Muscle layer of duodenum (tissue), 2 donors: ENCODE measurements around the gene GRIA1.

ENCODE experiments used
- H3K27ac ChIP-seq: one replicate; pipeline ENCODE4 v1.7.0; 2013; ENCODE audit warnings: mild to moderate bottlenecking, low read length
- H3K27me3 ChIP-seq: one replicate; pipeline ENCODE4 v1.7.0; 2013; ENCODE audit warnings: low read depth, mild to moderate bottlenecking, control low read depth, low read length
- H3K36me3 ChIP-seq, 2 donors: one replicate each; pipeline ENCODE4 v1.7.0; 2013; ENCODE audit warnings: low read length in 2 of 2, control low read depth in 1 of 2, mild to moderate bottlenecking in 1 of 2; ENCODE audit not compliant: insufficient read depth in 2 of 2, control insufficient read depth in 1 of 2
- H3K4me1 ChIP-seq, 2 donors: one replicate each; pipeline ENCODE4 v1.7.0; 2013; ENCODE audit warnings: low read length in 2 of 2, mild to moderate bottlenecking in 2 of 2, control low read depth in 1 of 2, moderate library complexity in 1 of 2; ENCODE audit not compliant: insufficient read depth in 2 of 2, control insufficient read depth in 1 of 2
- H3K4me3 ChIP-seq, 2 donors: one replicate each; pipeline ENCODE4 v1.7.0; 2013; ENCODE audit warnings: low read length in 2 of 2, low read depth in 1 of 2, mild to moderate bottlenecking in 1 of 2
- H3K9me3 ChIP-seq, 2 donors: one replicate each; pipeline ENCODE4 v1.7.0; 2013; ENCODE audit warnings: low read length in 2 of 2, control low read depth in 1 of 2, mild to moderate bottlenecking in 1 of 2; ENCODE audit not compliant: control insufficient read depth in 1 of 2
- donor health status: healthy.

GRIA1 gene

DNA sequence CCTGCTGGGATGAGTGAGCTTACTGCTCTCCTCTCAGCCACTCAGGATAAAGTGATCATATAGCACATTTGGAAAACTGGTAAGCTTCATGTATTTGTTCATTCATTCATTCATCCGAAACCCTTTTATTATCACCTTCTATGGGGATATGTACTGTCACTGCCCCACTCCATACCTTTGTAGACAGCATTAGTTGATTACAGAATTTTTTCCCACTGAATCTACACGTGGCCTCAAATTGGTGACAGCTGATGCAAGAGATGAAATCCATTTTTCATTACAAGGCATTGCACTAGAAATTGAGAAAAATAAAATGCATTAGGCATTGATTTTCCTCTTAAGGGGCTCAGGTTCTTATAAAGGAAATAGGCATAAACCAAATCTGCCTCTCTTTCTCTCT, 9.7 kb downstream of the GRIA1 start:
- Histone ChIP-seq H3K27me3 (no peaks in the 10 kb centered on the region), H3K27ac (no peak overlapping the region), H3K4me3 (no peak overlapping the region), H3K4me1 (no peaks in the 10 kb centered on the region), H3K9me3 (no peaks in the 10 kb centered on the region), H3K36me3 (no peaks in the 10 kb centered on the region)

DNA sequence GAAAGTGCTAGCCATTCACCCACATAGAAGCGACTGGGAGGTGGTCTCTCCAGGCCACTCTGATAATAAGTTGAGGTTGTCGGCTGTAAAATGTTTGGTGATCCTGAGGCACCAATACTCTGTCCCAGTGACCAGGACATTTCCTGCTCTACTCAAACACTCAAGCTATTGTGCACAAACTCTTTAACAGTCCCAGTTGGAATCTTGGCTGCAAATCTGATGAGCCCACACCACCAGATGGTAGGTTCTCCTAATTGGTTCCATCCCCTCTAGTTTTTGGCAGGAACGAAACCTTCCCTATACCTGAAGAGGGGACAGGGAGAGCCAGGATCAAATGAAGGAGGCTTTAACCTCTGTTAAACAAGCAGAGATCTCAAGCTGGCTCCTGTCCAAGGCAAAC, 14.3 kb downstream of the GRIA1 start:
- H3K4me3 ChIP-seq, result no peak overlapping the region

DNA sequence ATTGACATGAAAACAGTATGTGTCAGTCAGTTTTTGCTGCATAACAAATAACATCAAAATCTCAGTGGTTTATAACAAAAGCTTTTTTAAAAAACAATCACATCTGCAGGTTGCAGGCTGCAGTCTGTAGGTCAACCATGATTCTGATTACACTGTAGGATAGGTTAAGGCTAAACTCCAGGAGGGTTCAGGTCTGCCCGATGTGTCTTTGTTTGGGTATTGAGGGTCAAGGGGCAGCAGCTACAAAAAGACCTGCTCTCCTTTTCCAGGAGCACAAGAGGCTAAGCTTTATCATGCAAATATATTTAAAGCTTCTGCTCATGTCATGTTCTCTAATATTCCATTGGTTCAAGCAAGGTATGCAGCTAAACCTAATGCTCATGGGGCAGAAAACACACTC, 18.2 kb downstream of the GRIA1 start:
- H3K4me3 ChIP-seq, result no peak overlapping the region

More for the DNA sequence above, 14.3 kb downstream of the GRIA1 start:
- Histone ChIP-seq H3K27ac (no peak overlapping the region), H3K9me3 (no peaks in the 10 kb centered on the region), H3K27me3 (no peaks in the 10 kb centered on the region), H3K36me3 (no peaks in the 10 kb centered on the region), H3K4me1 (no peaks in the 10 kb centered on the region)

DNA sequence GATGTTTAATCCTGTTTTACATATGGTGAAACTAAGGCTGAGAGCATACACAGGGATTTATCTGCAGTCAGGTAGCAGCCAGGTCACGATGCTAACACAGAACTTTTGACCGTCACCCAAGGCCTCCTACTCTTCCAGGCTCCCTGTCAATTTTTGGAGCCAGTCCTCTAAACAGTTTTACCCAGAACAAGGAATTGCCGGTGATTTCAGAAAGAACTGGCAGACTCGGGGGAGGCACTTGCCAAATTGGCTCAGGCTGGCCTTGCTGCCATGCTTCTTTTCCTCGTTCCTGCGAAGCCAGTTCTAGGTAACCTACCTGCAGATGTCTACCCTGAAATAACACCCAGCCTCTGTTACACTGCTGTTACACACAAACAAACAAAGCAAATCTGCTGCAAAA, 21.2 kb downstream of the GRIA1 start:
- Histone ChIP-seq H3K4me3 (no peak overlapping the region), H3K36me3 (no peaks in the 10 kb centered on the region), H3K4me1 (no peaks in the 10 kb centered on the region), H3K27me3 (no peaks in the 10 kb centered on the region), H3K27ac (no peak overlapping the region), H3K9me3 (peaks cover 0 to 7% of the 10 kb centered on the region in 2 donors)

More for the DNA sequence above, 18.2 kb downstream of the GRIA1 start:
- H3K27ac ChIP-seq, result no peak overlapping the region
- no peaks in the 10 kb centered on the region for H3K4me1 ChIP-seq
- no peaks in the 10 kb centered on the region for H3K9me3 ChIP-seq
- no peaks in the 10 kb centered on the region for H3K27me3 ChIP-seq
- H3K36me3 ChIP-seq, result no peaks in the 10 kb centered on the region

DNA sequence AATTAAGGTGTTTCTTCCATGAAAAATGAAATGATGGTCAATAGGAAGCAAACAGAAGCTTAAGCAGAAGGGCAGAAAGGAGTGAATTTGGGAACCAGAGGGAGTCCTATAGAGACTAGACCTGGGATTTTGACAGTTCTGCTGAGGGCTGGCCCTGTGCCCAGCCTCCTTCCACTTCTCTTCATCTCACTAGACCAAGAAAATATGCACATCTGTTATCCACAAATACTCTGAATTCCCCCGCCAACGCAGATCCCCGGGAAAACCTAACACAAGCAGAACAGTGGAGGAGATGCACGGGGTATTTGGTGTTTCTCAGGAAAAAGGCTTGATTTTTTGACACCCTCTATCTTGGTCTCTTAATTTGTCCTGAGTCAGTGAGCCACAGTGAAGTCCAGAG, 22.7 kb downstream of the GRIA1 start:
- Histone ChIP-seq H3K27ac (no peak overlapping the region), H3K4me1 (no peaks in the 10 kb centered on the region), H3K9me3 (peaks cover 0 to 7% of the 10 kb centered on the region in 2 donors), H3K36me3 (no peaks in the 10 kb centered on the region), H3K4me3 (no peak overlapping the region), H3K27me3 (no peaks in the 10 kb centered on the region)

DNA sequence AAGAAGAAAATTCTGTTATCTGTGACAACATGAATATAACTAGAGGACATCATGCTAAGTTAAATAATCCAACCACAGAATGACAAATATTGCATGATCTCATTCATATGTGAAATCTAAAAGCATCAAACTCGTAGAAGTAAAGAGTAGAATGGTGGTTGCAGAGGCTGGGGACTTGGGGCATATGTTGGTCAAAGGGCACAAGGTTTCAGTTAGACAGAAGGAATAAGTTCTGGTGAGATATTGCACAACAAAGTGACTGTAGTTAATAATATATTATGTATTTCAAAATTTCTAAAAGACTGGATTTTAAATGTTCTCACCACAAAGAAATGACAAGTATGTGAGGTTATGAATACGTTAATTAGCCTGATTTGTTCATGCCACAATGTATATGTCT, 24.8 kb downstream of the GRIA1 start:
- H3K4me3 ChIP-seq, result no peak overlapping the region
- no peak overlapping the region for H3K27ac ChIP-seq
- H3K9me3 ChIP-seq, result peaks cover 0 to 7% of the 10 kb centered on the region in 2 donors
- no peaks in the 10 kb centered on the region for H3K36me3 ChIP-seq
- H3K27me3 ChIP-seq, result no peaks in the 10 kb centered on the region
- no peaks in the 10 kb centered on the region for H3K4me1 ChIP-seq

DNA sequence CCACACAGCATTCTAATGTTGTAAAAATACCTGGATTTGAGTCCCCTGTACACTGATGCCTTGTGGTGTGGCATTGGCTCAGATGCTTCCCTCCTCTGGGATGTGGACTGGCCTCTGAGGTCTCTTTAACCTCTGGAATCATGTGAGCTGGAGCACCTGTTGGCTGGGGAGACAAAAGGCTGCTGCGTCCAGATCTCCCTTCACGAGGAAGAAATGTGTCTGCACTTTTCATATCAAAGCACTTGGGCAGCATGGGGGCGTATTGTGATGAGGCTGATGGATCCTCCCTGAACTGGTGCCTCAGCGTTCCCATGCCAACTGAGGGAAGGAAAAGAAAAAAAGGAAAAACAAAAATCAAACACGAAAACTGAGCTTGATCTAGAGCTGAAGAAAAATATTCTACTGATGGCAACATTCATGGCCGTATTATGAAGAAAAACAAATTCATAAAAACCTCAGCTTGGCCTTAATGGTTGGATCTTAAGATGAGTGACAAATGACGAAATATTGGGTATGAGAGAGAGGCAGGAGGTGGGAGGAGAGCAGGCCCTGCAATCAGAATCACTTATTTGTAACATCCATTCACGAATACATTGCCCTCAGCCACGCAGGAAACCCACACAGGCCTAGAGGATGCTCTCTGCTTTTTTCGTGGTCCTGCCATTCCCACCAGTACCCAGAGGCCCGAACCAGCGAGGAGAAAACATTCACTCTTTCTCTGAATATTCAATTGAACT, 26.2 kb downstream of the GRIA1 start:
- Histone ChIP-seq H3K9me3 (peaks cover 0 to 7% of the 10 kb centered on the region in 2 donors), H3K36me3 (no peaks in the 10 kb centered on the region), H3K27me3 (no peaks in the 10 kb centered on the region), H3K4me1 (no peaks in the 10 kb centered on the region), H3K4me3 (no peak overlapping the region), H3K27ac (no peak overlapping the region)

DNA sequence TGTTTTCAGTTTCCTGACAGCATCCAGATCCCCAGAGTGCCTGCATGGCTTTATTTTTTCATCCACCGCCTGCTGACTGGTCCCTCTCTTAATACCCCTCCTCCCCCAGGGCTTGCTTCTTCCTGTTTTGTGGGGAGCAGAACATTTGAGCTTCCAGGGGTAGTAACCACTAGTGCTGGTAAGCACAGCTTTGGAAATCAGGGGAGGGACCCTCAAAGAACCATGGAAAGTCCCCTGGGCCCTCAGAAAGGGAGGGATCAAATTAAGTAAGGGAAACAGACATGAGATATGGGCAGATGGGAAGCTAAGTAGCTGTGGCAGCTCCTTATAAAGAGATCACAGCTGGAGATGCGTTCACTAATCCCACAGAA, 26.8 kb downstream of the GRIA1 start:
- H3K27ac ChIP-seq, result no peak overlapping the region

DNA sequence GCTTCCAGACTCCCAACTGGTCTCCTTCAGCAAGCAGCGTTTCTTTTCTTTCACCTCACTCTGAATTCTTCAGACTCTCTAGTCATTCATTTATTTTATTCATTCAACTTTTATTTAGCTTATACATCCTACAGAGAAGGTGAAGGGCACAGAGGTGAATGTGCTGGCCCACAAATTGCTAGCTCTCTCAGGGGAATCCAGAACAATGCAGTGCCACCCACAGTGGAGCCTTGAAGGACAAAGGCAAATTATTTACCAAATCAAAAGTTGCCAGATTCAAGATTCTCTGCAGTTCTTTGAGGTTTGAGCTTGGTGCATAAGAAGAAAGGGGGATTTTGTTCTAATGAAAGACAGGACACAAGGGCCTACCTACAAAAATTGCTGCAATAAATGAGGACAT, 29.7 kb downstream of the GRIA1 start:
- Histone ChIP-seq H3K27me3 (no peaks in the 10 kb centered on the region), H3K27ac (no peak overlapping the region), H3K9me3 (no peaks in the 10 kb centered on the region), H3K4me1 (peaks cover 0 to 18% of the 10 kb centered on the region in 2 donors), H3K4me3 (no peak overlapping the region), H3K36me3 (no peaks in the 10 kb centered on the region)

More for the DNA sequence above, 26.8 kb downstream of the GRIA1 start:
- Histone ChIP-seq H3K4me1 (no peaks in the 10 kb centered on the region), H3K36me3 (no peaks in the 10 kb centered on the region), H3K4me3 (no peak overlapping the region), H3K9me3 (peaks cover 0 to 7% of the 10 kb centered on the region in 2 donors), H3K27me3 (no peaks in the 10 kb centered on the region)

DNA sequence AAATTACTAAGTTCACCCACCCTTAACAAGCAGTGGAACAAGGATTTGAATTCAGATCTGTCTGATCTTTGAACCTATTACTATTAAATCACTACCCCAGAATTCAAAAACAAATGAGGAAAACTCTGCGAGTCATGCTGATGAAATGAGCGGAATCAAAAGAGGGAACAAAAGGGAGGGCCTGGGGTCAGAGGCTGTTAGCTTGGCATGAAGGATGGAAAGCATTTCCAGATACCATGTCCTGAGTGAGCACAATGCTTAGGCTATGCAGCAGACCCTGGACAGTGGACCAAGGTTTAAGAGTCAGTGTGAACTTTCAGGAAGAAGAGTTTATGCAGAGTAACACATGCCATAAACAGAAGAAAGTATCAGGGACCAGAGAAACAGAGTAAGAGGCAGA, 30.5 kb downstream of the GRIA1 start:
- Histone ChIP-seq H3K9me3 (no peaks in the 10 kb centered on the region), H3K4me1 (peaks cover 0 to 18% of the 10 kb centered on the region in 2 donors), H3K4me3 (no peak overlapping the region), H3K27ac (no peak overlapping the region), H3K36me3 (no peaks in the 10 kb centered on the region), H3K27me3 (no peaks in the 10 kb centered on the region)

DNA sequence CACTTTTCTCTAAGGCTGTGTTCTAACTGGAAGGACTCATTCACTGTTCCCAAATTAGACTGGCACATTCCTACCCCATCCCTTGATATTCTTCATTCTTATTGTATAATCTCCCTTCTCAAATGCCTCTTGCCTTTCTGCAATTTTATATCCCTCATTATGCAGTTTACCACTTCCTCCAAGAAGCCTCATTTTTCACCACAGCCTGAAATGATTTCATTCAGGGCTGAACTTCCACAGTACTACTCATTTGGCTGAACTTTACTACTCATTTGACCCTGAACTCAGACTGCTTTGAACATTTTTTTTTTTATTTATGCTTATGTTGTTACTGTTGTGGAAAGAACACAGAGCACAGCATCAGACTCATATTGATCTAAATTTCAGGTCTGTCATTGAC, 32.7 kb downstream of the GRIA1 start:
- H3K27me3 ChIP-seq, result no peaks in the 10 kb centered on the region
- H3K36me3 ChIP-seq, result no peaks in the 10 kb centered on the region
- no peaks in the 10 kb centered on the region for H3K9me3 ChIP-seq
- H3K4me1 ChIP-seq, result peaks cover 0 to 18% of the 10 kb centered on the region in 2 donors
- no peak overlapping the region for H3K4me3 ChIP-seq
- H3K27ac ChIP-seq, result no peak overlapping the region

DNA sequence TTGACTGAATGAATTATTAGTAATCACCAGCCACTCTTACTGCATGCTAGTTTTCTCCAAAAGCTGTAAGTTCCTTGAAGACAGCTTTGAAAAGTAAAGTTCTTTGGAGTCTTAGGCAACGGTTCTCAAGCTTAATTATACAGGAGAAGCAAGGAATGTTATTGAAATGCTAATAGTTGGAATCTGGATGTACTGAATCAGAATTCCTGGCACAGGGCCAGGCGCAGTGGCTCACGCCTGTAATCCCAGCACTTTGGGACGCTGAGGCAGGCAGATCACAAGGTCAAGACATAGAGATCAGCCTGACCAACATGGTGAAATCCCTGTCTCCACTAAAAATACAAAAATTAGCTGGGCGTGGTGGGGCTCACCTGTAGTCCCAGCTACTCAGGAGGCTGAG, 33.4 kb downstream of the GRIA1 start:
- Histone ChIP-seq H3K4me1 (peaks cover 0 to 18% of the 10 kb centered on the region in 2 donors), H3K9me3 (no peaks in the 10 kb centered on the region), H3K36me3 (no peaks in the 10 kb centered on the region), H3K27me3 (no peaks in the 10 kb centered on the region), H3K4me3 (no peak overlapping the region), H3K27ac (no peak overlapping the region)
